Stimulated activated naive CD8-positive, alpha-beta T cell treated with anti-CD3 and anti-CD28 coated beads, Interleukin-15, amount 100 ng/mL, for 72 hours (primary cell): Measurements from ENCODE around the gene DPM2.

Experiments used
- ATAC-seq: fragments of 150-1000 bp; cut with Tn5 transposase; 2 replicates; pipeline ENCODE4 v1.10.0; 2021; ENCODE audit warnings: mild to moderate bottlenecking, moderate library complexity
- DNase-seq, 2 donors: peaks; one replicate each; pipeline ENCODE4 v3.0.0; 2021 to 2022
- H3K27ac Mint-ChIP-seq, 2 donors: one replicate each; pipeline ENCODE4 v1.8.0; 2022; ENCODE audit warnings: mild to moderate bottlenecking in 2 of 2, mixed read lengths in 2 of 2, moderate library complexity in 2 of 2
- H3K27me3 Mint-ChIP-seq: one replicate; pipeline ENCODE4 v1.8.0; 2022; ENCODE audit warnings: mixed read lengths
- H3K4me1 Mint-ChIP-seq: one replicate; pipeline ENCODE4 v1.8.0; 2022; ENCODE audit warnings: mild to moderate bottlenecking, mixed read lengths
- H3K4me3 Mint-ChIP-seq, 2 donors: one replicate each; pipeline ENCODE4 v1.8.0; 2022; ENCODE audit warnings: mild to moderate bottlenecking in 2 of 2, mixed read lengths in 2 of 2, moderate library complexity in 1 of 2
- H3K9me3 Mint-ChIP-seq, 2 donors: one replicate each; pipeline ENCODE4 v1.8.0; 2022; ENCODE audit warnings: mixed read lengths in 2 of 2

Gene DPM2

GRCh38 chr9:127924736-127925444, 12.8 kb downstream of the DPM2 start:
- Mint-ChIP-seq H3K4me3 (no peak overlapping the region), H3K9me3 (no peaks in the 10 kb centered on the region), H3K27me3 (peaks cover 44% of the 10 kb centered on the region), H3K27ac (no peak overlapping the region), H3K4me1 (peaks cover 60% of the 10 kb centered on the region)
- no peak for ATAC-seq
- DNase-seq = no peak

GRCh38 chr9:127923771-127924170, 13.9 kb downstream of the DPM2 start:
- Mint-ChIP-seq H3K27me3 (peaks cover 33% of the 10 kb centered on the region), H3K27ac (no peak overlapping the region), H3K4me3 (no peak overlapping the region)

GRCh38 chr9:127923046-127923445, 14.6 kb downstream of the DPM2 start:
- DNase-seq = no peak
- no peak overlapping the region for H3K4me3 Mint-ChIP-seq
- H3K27ac Mint-ChIP-seq = no peak overlapping the region
- H3K27me3 Mint-ChIP-seq = peaks cover 26% of the 10 kb centered on the region
- no peaks in the 10 kb centered on the region for H3K9me3 Mint-ChIP-seq
- H3K4me1 Mint-ChIP-seq = peaks cover 58% of the 10 kb centered on the region
- ATAC-seq = no peak

More at GRCh38 chr9:127923771-127924170, 13.9 kb downstream of the DPM2 start:
- H3K4me1 Mint-ChIP-seq = peaks cover 58% of the 10 kb centered on the region
- no peaks in the 10 kb centered on the region for H3K9me3 Mint-ChIP-seq
- ATAC-seq (no peak), DNase-seq (no peak)

GRCh38 chr9:127921557-127922120, 16.0 kb downstream of the DPM2 start:
- H3K4me1 Mint-ChIP-seq = peaks cover 59% of the 10 kb centered on the region

GRCh38 chr9:127920794-127921193, 16.9 kb downstream of the DPM2 start:
- DNase-seq (no peak), ATAC-seq (no peak)
- Mint-ChIP-seq H3K27ac (no peak overlapping the region), H3K4me1 (peaks cover 55% of the 10 kb centered on the region), H3K9me3 (no peaks in the 10 kb centered on the region), H3K4me3 (no peak overlapping the region), H3K27me3 (peaks cover 19% of the 10 kb centered on the region)

More at GRCh38 chr9:127921557-127922120, 16.0 kb downstream of the DPM2 start:
- Mint-ChIP-seq H3K9me3 (no peaks in the 10 kb centered on the region), H3K27me3 (peaks cover 26% of the 10 kb centered on the region), H3K27ac (peak overlapping the region in 1 of 2 donors; percentile 89), H3K4me3 (peak overlapping the region; percentile 73 to 80)
- DNase-seq (peak; percentile 79 to 81), ATAC-seq (peak; percentile 65)

GRCh38 chr9:127919253-127919815, 18.3 kb downstream of the DPM2 start:
- Mint-ChIP-seq H3K4me1 (peaks cover 69% of the 10 kb centered on the region), H3K9me3 (no peaks in the 10 kb centered on the region), H3K4me3 (no peak overlapping the region), H3K27ac (no peak overlapping the region), H3K27me3 (peaks cover 8% of the 10 kb centered on the region)
- ATAC-seq (no peak), DNase-seq (no peak)

- ATAC-seq = no peak
- Mint-ChIP-seq H3K27me3 (peaks cover 8% of the 10 kb centered on the region), H3K4me1 (peaks cover 77% of the 10 kb centered on the region), H3K9me3 (no peaks in the 10 kb centered on the region), H3K27ac (peak overlapping the region in 1 of 2 donors; percentile 30), H3K4me3 (peak overlapping the region; percentile 45 to 73)
- DNase-seq = peak in 1 of 2 donors; percentile 39
Measured at GRCh38 chr9:127918183-127919107, 19.2 kb downstream of the DPM2 start.

- H3K4me1 Mint-ChIP-seq = peaks cover 84% of the 10 kb centered on the region
- no peak for DNase-seq
- peaks cover 8% of the 10 kb centered on the region for H3K27me3 Mint-ChIP-seq
- no peak overlapping the region for H3K27ac Mint-ChIP-seq
- H3K4me3 Mint-ChIP-seq = peak overlapping the region; percentile 54 to 91
- H3K9me3 Mint-ChIP-seq = no peaks in the 10 kb centered on the region
- no peak for ATAC-seq
Measured at GRCh38 chr9:127917603-127918002, 20.1 kb downstream of the DPM2 start.

GRCh38 chr9:127916720-127917581, 20.7 kb downstream of the DPM2 start, which contains the start of gene ST6GALNAC4:
ST6GALNAC4 (minus strand) TSS chr9:127917041; CDS start chr9:127916419, 622 bp downstream.
- peaks cover 87% of the 10 kb centered on the region for H3K4me1 Mint-ChIP-seq
- DNase-seq (peak; percentile 92 to 94), ATAC-seq (peak; percentile 90)
- peak within 1 kb of the TSS; percentile 94 to 98 for H3K27ac Mint-ChIP-seq
- H3K9me3 Mint-ChIP-seq = no peaks in the 10 kb centered on the region
- H3K27me3 Mint-ChIP-seq = peaks cover 5% of the 10 kb centered on the region
- peak within 1 kb of the TSS; percentile 88 to 95 for H3K4me3 Mint-ChIP-seq

- Mint-ChIP-seq H3K4me3 (peak overlapping the region; percentile 88 to 95), H3K27me3 (no peaks in the 10 kb centered on the region), H3K9me3 (no peaks in the 10 kb centered on the region), H3K27ac (peak overlapping the region; percentile 94 to 98), H3K4me1 (peaks cover 87% of the 10 kb centered on the region)
- peak; percentile 27 for ATAC-seq
- peak; percentile 33 to 58 for DNase-seq
Measured at GRCh38 chr9:127915801-127916719, 21.6 kb downstream of the DPM2 start.

- DNase-seq (no peak), ATAC-seq (peak; percentile 1)
- Mint-ChIP-seq H3K4me1 (peaks cover 87% of the 10 kb centered on the region), H3K27ac (peak overlapping the region; percentile 93 to 94), H3K27me3 (no peaks in the 10 kb centered on the region), H3K4me3 (peak overlapping the region; percentile 88 to 95), H3K9me3 (no peaks in the 10 kb centered on the region)
Measured at GRCh38 chr9:127915325-127915752, 22.3 kb downstream of the DPM2 start.

GRCh38 chr9:127913682-127914081, 24.0 kb downstream of the DPM2 start:
- Mint-ChIP-seq H3K27me3 (no peaks in the 10 kb centered on the region), H3K4me3 (no peak overlapping the region), H3K4me1 (peaks cover 84% of the 10 kb centered on the region), H3K9me3 (no peaks in the 10 kb centered on the region), H3K27ac (no peak overlapping the region)
- DNase-seq (no peak), ATAC-seq (no peak)

GRCh38 chr9:127912882-127913281, 24.8 kb downstream of the DPM2 start:
- H3K4me1 Mint-ChIP-seq = peaks cover 76% of the 10 kb centered on the region
- no peaks in the 10 kb centered on the region for H3K9me3 Mint-ChIP-seq
- peak overlapping the region; percentile 19 to 94 for H3K27ac Mint-ChIP-seq
- H3K27me3 Mint-ChIP-seq = no peaks in the 10 kb centered on the region
- no peak for ATAC-seq
- DNase-seq = no peak
- no peak overlapping the region for H3K4me3 Mint-ChIP-seq
